A549 treated with DMSO at 1 μM for 4 hours (cell line): Measurements from ENCODE around the gene POTEF. TPM values are rescaled to one million over a fixed set of nuclear protein-coding genes. Genes with fewer than 3 reads are reported as not detected.

Source experiments
- total RNA-seq: library from RNA; stranded (reverse); fragments of 200-300 nt; extraction: Qiagen RNA extraction; gene quantifications from 5 replicates; pipeline ENCODE4 v1.2.3, GENCODE V29; 2022; ENCODE audit warnings: low read depth

The POTEF gene
- total RNA-seq = 0.03 to 0.07 TPM in 2 of 5 replicates, not detected in the others

GRCh38 chr2:130129120-130129829 lies at the start of gene POTEF:
Gene POTEF, minus strand, starts transcription at chr2:130129222. Its CDS starts 8,707 bp downstream, at chr2:130120515.

DNA sequence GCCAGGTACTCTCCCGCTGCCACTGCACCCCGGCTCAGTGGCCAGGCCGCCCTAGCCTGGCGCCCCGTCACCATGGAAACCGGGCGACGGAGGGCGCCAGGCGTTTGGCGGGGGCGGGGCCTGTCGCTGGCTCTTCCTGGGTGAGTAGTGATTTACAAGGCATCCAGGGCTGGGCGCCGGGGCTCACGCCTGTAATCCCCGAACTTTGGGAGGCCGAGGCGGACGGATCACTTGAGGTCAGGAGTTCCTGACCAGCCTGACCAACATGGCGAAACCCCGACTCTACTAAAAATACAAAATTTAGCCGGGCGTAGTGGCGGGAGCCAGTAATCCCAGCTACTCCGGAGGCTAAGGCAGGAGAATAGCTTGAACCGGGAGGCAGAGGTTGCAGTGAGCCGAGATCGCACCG lies 16.0 kb upstream of the POTEF start, which contains the start of gene CCDC74B:
TSS of gene CCDC74B (minus strand) at position 107 of the 409 bp plus-strand sequence. CDS start 116 bp downstream, outside the sequence.

Other genes with a start within 250 kb of the POTEF start
- not detected in 5 replicates for gene RAB6C, start 149.6 kb downstream of the POTEF start, total RNA-seq
- gene CCDC74B, start 15.9 kb upstream of the POTEF start, total RNA-seq = 6.1 to 7.5 TPM (median 6.6 TPM) in 5 replicates
- gene SMPD4, start 52.4 kb upstream of the POTEF start, total RNA-seq = 68.8 to 82.2 TPM (median 73.9 TPM) in 5 replicates
- gene MZT2B, start 53.0 kb upstream of the POTEF start, total RNA-seq = 268 to 425 TPM (median 399 TPM) in 5 replicates
- not detected in 5 replicates for gene TUBA3E, start 69.2 kb upstream of the POTEF start, total RNA-seq
- gene IMP4, start 213.7 kb upstream of the POTEF start, total RNA-seq = 138 to 176 TPM (median 154 TPM) in 5 replicates
- 24.9 to 32.1 TPM (median 29.4 TPM) in 5 replicates for gene PTPN18, start 226.8 kb upstream of the POTEF start, total RNA-seq